Neural progenitor cell (in vitro differentiated cells): Measurements from ENCODE around the gene ZNF419.

Experiments used
- EZH2 ChIP-seq: fragments of 200-600 bp; sonication (generic); IDR thresholded peaks from 2 replicates; pipeline ENCODE4 v1.6.1; 2017; ENCODE audit warnings: antibody characterized with exemption, mild to moderate bottlenecking, moderate library complexity
- EZH2phosphoT487 ChIP-seq: fragments of 200-600 bp; sonication (generic); IDR thresholded peaks from 2 replicates; pipeline ENCODE4 v1.6.1; 2017; ENCODE audit warnings: antibody characterized with exemption
- TF ChIP-seq, protein P1 (sequence below): fragments of 200-600 bp; sonication (generic); IDR thresholded peaks from 2 replicates; pipeline ENCODE4 v1.5.1; 2017; ENCODE audit warnings: antibody characterized with exemption, mild to moderate bottlenecking

DNA sequence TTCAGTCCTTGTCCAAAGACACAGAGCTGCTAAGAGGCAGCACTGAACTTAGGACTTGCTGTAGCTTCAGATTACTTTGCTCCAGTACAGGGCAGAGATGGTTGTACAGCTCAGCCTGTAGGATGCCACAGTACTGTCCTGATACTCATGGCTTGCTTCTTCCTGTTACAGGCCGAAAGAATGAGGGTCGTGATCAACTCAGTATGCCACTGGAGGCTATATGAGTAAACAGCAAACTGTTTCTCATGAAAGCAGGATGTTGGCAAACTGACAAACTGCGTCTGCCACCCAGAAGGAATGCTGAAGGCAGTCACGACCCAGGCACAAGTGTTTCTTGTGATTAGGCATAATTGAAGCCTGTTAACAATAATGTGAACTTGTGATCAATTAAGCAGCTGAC is 49.6 kb upstream of the ZNF419 start:
- TF ChIP-seq EZH2 (no peak), EZH2phosphoT487 (no peak)
- TF ChIP-seq, protein P1, sequence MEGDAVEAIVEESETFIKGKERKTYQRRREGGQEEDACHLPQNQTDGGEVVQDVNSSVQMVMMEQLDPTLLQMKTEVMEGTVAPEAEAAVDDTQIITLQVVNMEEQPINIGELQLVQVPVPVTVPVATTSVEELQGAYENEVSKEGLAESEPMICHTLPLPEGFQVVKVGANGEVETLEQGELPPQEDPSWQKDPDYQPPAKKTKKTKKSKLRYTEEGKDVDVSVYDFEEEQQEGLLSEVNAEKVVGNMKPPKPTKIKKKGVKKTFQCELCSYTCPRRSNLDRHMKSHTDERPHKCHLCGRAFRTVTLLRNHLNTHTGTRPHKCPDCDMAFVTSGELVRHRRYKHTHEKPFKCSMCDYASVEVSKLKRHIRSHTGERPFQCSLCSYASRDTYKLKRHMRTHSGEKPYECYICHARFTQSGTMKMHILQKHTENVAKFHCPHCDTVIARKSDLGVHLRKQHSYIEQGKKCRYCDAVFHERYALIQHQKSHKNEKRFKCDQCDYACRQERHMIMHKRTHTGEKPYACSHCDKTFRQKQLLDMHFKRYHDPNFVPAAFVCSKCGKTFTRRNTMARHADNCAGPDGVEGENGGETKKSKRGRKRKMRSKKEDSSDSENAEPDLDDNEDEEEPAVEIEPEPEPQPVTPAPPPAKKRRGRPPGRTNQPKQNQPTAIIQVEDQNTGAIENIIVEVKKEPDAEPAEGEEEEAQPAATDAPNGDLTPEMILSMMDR = no peak
